Measurements from ENCODE around the gene PJA2. TPM values are rescaled to one million over a fixed set of nuclear protein-coding genes. Genes with fewer than 3 reads are reported as not detected.

Gene PJA2, protein sequence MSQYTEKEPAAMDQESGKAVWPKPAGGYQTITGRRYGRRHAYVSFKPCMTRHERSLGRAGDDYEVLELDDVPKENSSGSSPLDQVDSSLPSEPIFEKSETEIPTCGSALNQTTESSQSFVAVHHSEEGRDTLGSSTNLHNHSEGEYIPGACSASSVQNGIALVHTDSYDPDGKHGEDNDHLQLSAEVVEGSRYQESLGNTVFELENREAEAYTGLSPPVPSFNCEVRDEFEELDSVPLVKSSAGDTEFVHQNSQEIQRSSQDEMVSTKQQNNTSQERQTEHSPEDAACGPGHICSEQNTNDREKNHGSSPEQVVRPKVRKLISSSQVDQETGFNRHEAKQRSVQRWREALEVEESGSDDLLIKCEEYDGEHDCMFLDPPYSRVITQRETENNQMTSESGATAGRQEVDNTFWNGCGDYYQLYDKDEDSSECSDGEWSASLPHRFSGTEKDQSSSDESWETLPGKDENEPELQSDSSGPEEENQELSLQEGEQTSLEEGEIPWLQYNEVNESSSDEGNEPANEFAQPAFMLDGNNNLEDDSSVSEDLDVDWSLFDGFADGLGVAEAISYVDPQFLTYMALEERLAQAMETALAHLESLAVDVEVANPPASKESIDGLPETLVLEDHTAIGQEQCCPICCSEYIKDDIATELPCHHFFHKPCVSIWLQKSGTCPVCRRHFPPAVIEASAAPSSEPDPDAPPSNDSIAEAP
- total RNA-seq (100 to 1,000 TPM in 4 of 7 donors, 10 to 100 TPM in 3; 84.0 to 133 (median 107) TPM), polyA plus RNA-seq (10 to 100 TPM; 15.3 to 29.5 (median 22.5) TPM)
- long read RNA-seq, donor 1, full-length matches to known transcripts: 14 of 53 reads
- long read RNA-seq, donor 1, partial matches to known transcripts: 39 of 53 reads
- long read RNA-seq, donor 1, other reads (novel, unspliced or antisense): 0 of 53 reads
- long read RNA-seq, donor 2, full-length matches to known transcripts: 13 of 39 reads
- long read RNA-seq, donor 2, partial matches to known transcripts: 26 of 39 reads
- long read RNA-seq, donor 2, other reads (novel, unspliced or antisense): 0 of 39 reads

DNA sequence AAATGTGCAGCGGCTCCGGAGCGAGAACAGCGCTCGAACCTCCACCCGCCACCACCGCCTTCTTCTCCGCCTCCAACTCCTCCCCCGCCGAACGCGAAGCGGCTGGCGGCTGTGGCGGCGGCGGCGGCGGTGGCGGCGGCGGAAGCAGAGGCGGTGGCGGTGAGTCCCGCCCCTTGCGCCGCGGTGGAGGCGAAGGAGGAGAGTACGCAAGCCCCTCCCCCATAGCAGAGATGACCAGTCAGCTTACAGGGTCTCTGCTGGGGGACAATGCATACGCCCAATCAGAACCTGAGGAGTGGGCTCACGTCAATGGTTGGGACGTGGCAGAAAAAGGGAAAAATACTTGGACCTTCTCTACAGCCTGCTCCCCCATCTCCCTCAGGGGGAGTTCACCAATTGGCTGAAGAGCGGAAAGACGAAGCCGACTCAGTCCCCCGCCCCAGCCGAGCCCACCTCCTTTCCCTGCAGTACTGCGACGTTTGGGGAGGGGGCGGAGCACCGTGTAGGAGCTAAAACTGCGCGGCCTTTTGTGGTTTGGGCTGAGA lies at the start of gene PJA2:
TSS of gene PJA2 (minus strand) at position 131 of the 545 bp plus-strand sequence. CDS start 26,541 bp downstream, outside the sequence.
- TF ChIP-seq POLR2AphosphoS5 (IDR thresholded peaks at IDR 0.05): peak; percentile 95 to 98 (median 98)
- TF ChIP-seq POLR2A (IDR thresholded peaks at IDR 0.05): peak in 2 of 3 donors; percentile 59 to 87
- TF ChIP-seq, protein P1, sequence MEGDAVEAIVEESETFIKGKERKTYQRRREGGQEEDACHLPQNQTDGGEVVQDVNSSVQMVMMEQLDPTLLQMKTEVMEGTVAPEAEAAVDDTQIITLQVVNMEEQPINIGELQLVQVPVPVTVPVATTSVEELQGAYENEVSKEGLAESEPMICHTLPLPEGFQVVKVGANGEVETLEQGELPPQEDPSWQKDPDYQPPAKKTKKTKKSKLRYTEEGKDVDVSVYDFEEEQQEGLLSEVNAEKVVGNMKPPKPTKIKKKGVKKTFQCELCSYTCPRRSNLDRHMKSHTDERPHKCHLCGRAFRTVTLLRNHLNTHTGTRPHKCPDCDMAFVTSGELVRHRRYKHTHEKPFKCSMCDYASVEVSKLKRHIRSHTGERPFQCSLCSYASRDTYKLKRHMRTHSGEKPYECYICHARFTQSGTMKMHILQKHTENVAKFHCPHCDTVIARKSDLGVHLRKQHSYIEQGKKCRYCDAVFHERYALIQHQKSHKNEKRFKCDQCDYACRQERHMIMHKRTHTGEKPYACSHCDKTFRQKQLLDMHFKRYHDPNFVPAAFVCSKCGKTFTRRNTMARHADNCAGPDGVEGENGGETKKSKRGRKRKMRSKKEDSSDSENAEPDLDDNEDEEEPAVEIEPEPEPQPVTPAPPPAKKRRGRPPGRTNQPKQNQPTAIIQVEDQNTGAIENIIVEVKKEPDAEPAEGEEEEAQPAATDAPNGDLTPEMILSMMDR (IDR thresholded peaks at IDR 0.05 in 8 of 11, conservative IDR thresholded peaks at IDR 0.05 in 3 of 11): peak; percentile 32 to 84 (median 68)
- Histone ChIP-seq H3K9me3 (peaks cover 0 to 11% (median 3%) of the 10 kb centered on the region in 8 donors), H3K4me1 (peaks cover 22 to 60% (median 45%) of the 10 kb centered on the region in 6 donors), H3K36me3 (no peaks in the 10 kb centered on the region), H3K27me3 (replicated peaks in 1 of 7) (no peaks in the 10 kb centered on the region), H3K27ac (peak within 1 kb of the TSS; percentile 97 to 100 (median 99)), H3K4me3 (peak within 1 kb of the TSS; percentile 66 to 89 (median 74))
- 0 to 1% (median 0%) methylated on average over 37 to 44 of the region's 44 CpGs for WGBS, 5 donors
- DNase-seq: peak; percentile 99
- intact Hi-C loops (cut with DNase I; ENCODE audit: low total_unique reads): loop anchor here (10.0 kb wide), 2 partner anchors 55 to 275 kb away; partner anchors contain the start of gene MAN2A1

DNA sequence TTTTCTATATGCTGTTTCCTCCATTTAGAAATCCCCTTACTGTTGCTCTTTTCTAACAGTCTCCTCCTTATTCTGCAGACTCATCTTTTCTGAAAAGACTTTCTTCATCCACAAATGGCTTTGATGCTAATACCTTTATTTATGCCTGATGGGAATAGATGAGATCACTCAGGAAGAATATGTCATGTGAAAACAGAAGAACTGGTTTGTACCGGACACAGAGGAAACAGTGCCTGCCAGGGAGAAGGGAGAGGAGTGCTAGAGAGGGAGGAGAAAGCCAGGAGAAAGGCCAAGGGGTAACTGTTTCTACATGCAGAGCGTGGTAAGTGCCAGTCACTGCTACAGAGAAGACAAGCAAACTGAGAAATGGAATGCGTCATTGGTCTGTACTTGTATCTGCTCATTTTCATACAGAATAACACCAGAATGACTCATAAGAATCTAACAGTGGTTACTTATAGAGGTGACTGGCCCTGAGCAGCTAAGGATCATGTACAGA lies 45.9 kb upstream of the PJA2 start:
- Histone ChIP-seq H3K9me3 (peaks cover 0 to 8% (median 0%) of the 10 kb centered on the region in 8 donors), H3K4me1 (peaks cover 0 to 14% (median 5%) of the 10 kb centered on the region in 6 donors), H3K36me3 (no peaks in the 10 kb centered on the region), H3K27me3 (replicated peaks in 1 of 7) (no peaks in the 10 kb centered on the region), H3K4me3 (no peak overlapping the region), H3K27ac (peak overlapping the region in 4 of 8 donors; percentile 4 to 42 (median 18))
- WGBS, 5 donors: 25 to 53% (median 33%) methylated on average over 3 of the region's 3 CpGs
- DNase-seq: no peak
- intact Hi-C loops (cut with DNase I; ENCODE audit: low total_unique reads): no loop called here
- TF ChIP-seq POLR2AphosphoS5 (IDR thresholded peaks at IDR 0.05): peak in 1 of 3 donors; percentile 39
- TF ChIP-seq POLR2A (IDR thresholded peaks at IDR 0.05): no peak

DNA sequence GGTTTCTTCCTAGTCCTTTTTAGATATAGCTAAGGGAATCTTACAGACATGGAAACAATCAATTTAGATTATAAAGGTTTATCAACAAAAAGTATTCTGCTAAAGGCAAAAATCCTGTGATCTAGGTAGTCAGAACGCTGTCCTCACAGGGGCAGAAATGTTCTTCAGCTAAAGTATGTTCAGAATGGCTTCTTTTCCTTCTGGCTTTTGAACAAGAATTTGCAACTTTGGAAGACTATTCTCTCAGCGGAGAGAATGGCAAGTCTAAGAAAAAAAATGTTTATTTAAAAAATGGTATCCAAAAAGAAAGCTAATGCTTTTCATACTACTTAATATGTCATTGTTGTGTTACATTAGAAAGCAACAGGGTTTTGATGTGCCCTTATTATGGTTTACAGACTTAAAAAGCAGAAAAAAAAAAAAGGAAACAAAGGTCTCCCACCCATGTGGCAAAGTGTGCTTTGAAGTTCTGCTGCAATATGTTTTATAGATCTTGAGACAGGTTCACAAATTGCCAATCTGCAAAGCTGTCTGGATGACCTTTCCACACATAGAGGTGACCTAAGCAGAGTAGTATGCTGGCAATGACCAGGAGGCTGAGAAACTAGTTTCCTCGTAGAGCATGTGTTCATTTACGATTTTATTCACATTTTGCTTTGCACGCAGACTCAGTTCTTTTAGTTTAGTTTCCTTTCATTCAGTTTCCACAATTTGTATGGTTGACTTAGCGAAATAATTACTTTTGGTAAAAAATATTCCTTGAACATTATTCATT lies 45.1 kb upstream of the PJA2 start:
- 75 to 88% (median 81%) methylated on average over 6 of the region's 6 CpGs for WGBS, 5 donors
- Histone ChIP-seq H3K4me3 (no peak overlapping the region), H3K9me3 (peaks cover 0 to 8% (median 0%) of the 10 kb centered on the region in 8 donors), H3K36me3 (no peaks in the 10 kb centered on the region), H3K27ac (peak overlapping the region in 2 of 8 donors; percentile 6 to 42), H3K4me1 (peaks cover 0 to 14% (median 5%) of the 10 kb centered on the region in 6 donors), H3K27me3 (replicated peaks in 1 of 7) (no peaks in the 10 kb centered on the region)
- intact Hi-C loops (cut with DNase I; ENCODE audit: low total_unique reads): no loop called here
- no peak for DNase-seq
- TF ChIP-seq POLR2AphosphoS5 (IDR thresholded peaks at IDR 0.05) (no peak), POLR2A (IDR thresholded peaks at IDR 0.05) (no peak)
- TF ChIP-seq, protein P1 (IDR thresholded peaks at IDR 0.05 in 8 of 11, conservative IDR thresholded peaks at IDR 0.05 in 3 of 11): no peak
